H1 (cell line): Measurements from ENCODE around the gene ST3GAL3. TPM values are rescaled to one million over a fixed set of nuclear protein-coding genes. Genes with fewer than 3 reads are reported as not detected.

Source experiments
- CTCF ChIA-PET: fragments of 300-600 bp; sonication (Branson Sonifier 250); formaldehyde crosslinking; loops from one replicate; lab custom pipeline; 2021; ENCODE audit not compliant: partially characterized antibody; lab: Charles Lee
- POLR2A ChIA-PET: fragments of 300-600 bp; sonication (Branson Sonifier 250); formaldehyde crosslinking; loops from one replicate; lab custom pipeline; 2021; ENCODE audit warnings: inconsistent platforms; ENCODE audit not compliant: partially characterized antibody; lab: Charles Lee
- DNase-seq, 2 experiments: peaks; one replicate each; pipeline versions ENCODE4 v3.0.0 to v3.0.0-alpha.2; 2010 to 2022; ENCODE audit warnings: low spot score in 2 of 2, low read depth in 1 of 2, mixed read lengths in 1 of 2
- FAIRE-seq: peaks from 2 replicates; lab custom pipeline; 2011; peaks lifted over from hg19 to GRCh38; lab: Jason Lieb, UNC
- H2AFZ ChIP-seq: 2 replicates; pipeline ENCODE4 v1.8.1; 2012; ENCODE audit warnings: low read length, inconsistent platforms
- H2AK5ac ChIP-seq: 2 replicates; pipeline ENCODE4 v1.6.1; 2013; ENCODE audit warnings: low read depth, low read length
- H2BK120ac ChIP-seq: replicated peaks from 2 replicates; pipeline ENCODE3; 2013; ENCODE audit warnings: low read depth, low read length, inconsistent platforms
- H2BK12ac ChIP-seq: 2 replicates; pipeline ENCODE4 v1.6.1; 2013; ENCODE audit warnings: low read depth, low read length
- H2BK15ac ChIP-seq: 2 replicates; pipeline ENCODE4 v1.6.1; 2013; ENCODE audit warnings: low read length
- H2BK20ac ChIP-seq: 2 replicates; pipeline ENCODE4 v1.6.1; 2013; ENCODE audit warnings: low read length
- H2BK5ac ChIP-seq: 2 replicates; pipeline ENCODE4 v1.6.1; 2013; ENCODE audit warnings: low read depth, low read length
- H3K14ac ChIP-seq: 2 replicates; pipeline ENCODE4 v1.6.1; 2013; ENCODE audit warnings: inconsistent platforms; ENCODE audit not compliant: insufficient read length
- H3K18ac ChIP-seq: 2 replicates; pipeline ENCODE4 v1.6.1; 2013; ENCODE audit warnings: low read length; ENCODE audit errors: extremely low read depth
- H3K23ac ChIP-seq: 2 replicates; pipeline ENCODE4 v1.6.1; 2013; ENCODE audit warnings: inconsistent platforms; ENCODE audit not compliant: insufficient read length
- H3K23me2 ChIP-seq: 2 replicates; pipeline ENCODE4 v1.6.1; 2013; ENCODE audit warnings: low read depth, low read length
- H3K27ac ChIP-seq: 2 replicates; pipeline ENCODE4 v1.6.1; 2011; ENCODE audit warnings: low read depth, low read length, inconsistent platforms
- H3K27me3 ChIP-seq, 4 experiments: replicated peaks in 1 of 4; 1 replicate in 1 of 4; 2 replicates in 3 of 4; pipeline versions ENCODE4 v1.6.1 to v1.8.1; 2011 to 2013; ENCODE audit warnings: low read length in 3 of 4, mild to moderate bottlenecking in 3 of 4, inconsistent platforms in 2 of 4, mixed read lengths in 2 of 4, moderate library complexity in 1 of 4; ENCODE audit not compliant: control insufficient read depth in 3 of 4, insufficient read depth in 3 of 4; ENCODE audit errors: extremely low read depth in 1 of 4
- H3K36me3 ChIP-seq, 4 experiments: 2 replicates each; pipeline versions ENCODE4 v1.6.1 to v1.8.1; 2011 to 2013; ENCODE audit warnings: mild to moderate bottlenecking in 4 of 4, low read length in 3 of 4, moderate library complexity in 2 of 4, control low read depth in 1 of 4, inconsistent platforms in 1 of 4; ENCODE audit not compliant: insufficient read depth in 4 of 4, control insufficient read depth in 2 of 4
- H3K4ac ChIP-seq: replicated peaks from 2 replicates; pipeline ENCODE3; 2013; ENCODE audit warnings: low read length, low read depth, mixed read lengths, inconsistent platforms; ENCODE audit not compliant: insufficient read length
- H3K4me1 ChIP-seq, 4 experiments: replicated peaks in 1 of 4; 1 replicate in 1 of 4; 2 replicates in 3 of 4; pipeline versions ENCODE4 v1.6.1 to v1.8.1; 2011 to 2013; ENCODE audit warnings: low read length in 3 of 4, inconsistent platforms in 2 of 4, mixed read lengths in 1 of 4; ENCODE audit not compliant: insufficient read depth in 4 of 4, control insufficient read depth in 3 of 4
- H3K4me2 ChIP-seq, 2 experiments: 2 replicates each; pipeline versions ENCODE4 v1.6.1 to v1.8.1; 2011 to 2013; ENCODE audit warnings: low read depth in 2 of 2, low read length in 2 of 2, control low read depth in 1 of 2, inconsistent platforms in 1 of 2, mild to moderate bottlenecking in 1 of 2; ENCODE audit not compliant: insufficient read depth in 1 of 2
- H3K4me3 ChIP-seq, 4 experiments: fragments of 200-600, 300-600 bp in 1 of 4; sonication (generic), shearing (Covaris generic), sonication (Bioruptor Twin) in 1 of 4; 2 replicates each; pipeline versions ENCODE4 v1.5.1 to v1.8.1; 2011 to 2016; ENCODE audit warnings: low read length in 4 of 4, low read depth in 3 of 4, control low read depth in 2 of 4, inconsistent platforms in 2 of 4, mild to moderate bottlenecking in 2 of 4, mixed read lengths in 1 of 4, moderate library complexity in 1 of 4; ENCODE audit not compliant: insufficient read depth in 2 of 4; ENCODE audit errors: extremely low read depth in 1 of 4
- H3K56ac ChIP-seq: replicated peaks from 2 replicates; pipeline ENCODE3; 2013; ENCODE audit warnings: low read depth, mild to moderate bottlenecking, mixed read lengths, low read length, inconsistent platforms; ENCODE audit not compliant: insufficient read length
- H3K79me1 ChIP-seq: 2 replicates; pipeline ENCODE4 v1.6.1; 2013; ENCODE audit warnings: low read depth, low read length, control low read depth
- H3K79me2 ChIP-seq, 2 experiments: 2 replicates each; pipeline versions ENCODE4 v1.6.1 to v1.8.1; 2012 to 2013; ENCODE audit warnings: low read length in 2 of 2, mild to moderate bottlenecking in 2 of 2, inconsistent platforms in 1 of 2; ENCODE audit not compliant: insufficient read depth in 2 of 2, control insufficient read depth in 1 of 2
- H3K9ac ChIP-seq, 4 experiments: replicated peaks in 1 of 4; 1 replicate in 1 of 4; 2 replicates in 3 of 4; pipeline versions ENCODE4 v1.6.1 to v1.8.1; 2011 to 2013; ENCODE audit warnings: low read depth in 3 of 4, low read length in 3 of 4, control low read depth in 2 of 4, mild to moderate bottlenecking in 2 of 4, moderate library complexity in 2 of 4, inconsistent platforms in 1 of 4; ENCODE audit errors: extremely low read depth in 1 of 4
- H3K9me3 ChIP-seq, 2 experiments: 2 replicates each; pipeline versions ENCODE4 v1.6.1 to v1.8.1; 2012 to 2013; ENCODE audit warnings: mild to moderate bottlenecking in 2 of 2, moderate library complexity in 2 of 2, control low read depth in 1 of 2, inconsistent platforms in 1 of 2, low read depth in 1 of 2, low read length in 1 of 2, mixed read lengths in 1 of 2; ENCODE audit not compliant: insufficient read depth in 2 of 2
- H4K20me1 ChIP-seq, 2 experiments: replicated peaks in 1 of 2; 2 replicates each; pipeline versions ENCODE3 to v1.8.1; 2011 to 2013; ENCODE audit warnings: inconsistent platforms in 2 of 2, low read length in 2 of 2, mild to moderate bottlenecking in 1 of 2; ENCODE audit not compliant: insufficient read depth in 2 of 2, control insufficient read depth in 1 of 2
- H4K5ac ChIP-seq: 2 replicates; pipeline ENCODE4 v1.6.1; 2013; ENCODE audit warnings: low read length, low read depth, mixed read lengths, inconsistent platforms; ENCODE audit not compliant: insufficient read length
- H4K8ac ChIP-seq: 2 replicates; pipeline ENCODE4 v1.8.0; 2013; ENCODE audit warnings: mild to moderate bottlenecking, moderate library complexity, low read length, inconsistent platforms; ENCODE audit not compliant: insufficient read depth; ENCODE audit errors: extremely low read depth
- H4K91ac ChIP-seq: replicated peaks from 2 replicates; pipeline ENCODE3; 2013; ENCODE audit warnings: low read length, mixed read lengths, inconsistent platforms; ENCODE audit not compliant: insufficient read length
- ASH2L ChIP-seq: fragments of 200-600, 300-600 bp; sonication (generic); IDR thresholded peaks from one replicate; pipeline ENCODE4 v1.7.1; 2017; ENCODE audit warnings: low read length
- GABPA ChIP-seq: IDR thresholded peaks from 2 replicates; pipeline ENCODE4 v1.6.1; 2011; ENCODE audit warnings: mild to moderate bottlenecking, low read length, moderate library complexity, borderline replicate concordance; ENCODE audit not compliant: insufficient read depth
- SIRT6 ChIP-seq: IDR thresholded peaks from one replicate; pipeline ENCODE4 v1.7.1; 2012; ENCODE audit warnings: low read length, inconsistent platforms
- TCF12 ChIP-seq: IDR thresholded peaks from 2 replicates; pipeline ENCODE4 v1.6.1; 2011; ENCODE audit warnings: low read depth, mild to moderate bottlenecking, low read length
- WGBS, 2 experiments: shearing (Covaris generic) in 1 of 2; methylation state at CpG; one replicate each; pipeline versions ENCODE4 v1.1.6 to v1.1.7; 2013 to 2015; ENCODE audit warnings: low lambda C conversion rate in 2 of 2, mixed read lengths in 2 of 2, inconsistent platforms in 1 of 2, low coverage in 1 of 2, missing lambda C conversion rate in 1 of 2; ENCODE audit not compliant: insufficient replicate concordance in 2 of 2, insufficient coverage in 1 of 2, insufficient read length in 1 of 2; ENCODE audit errors: extremely low coverage in 1 of 2, missing lambda C conversion rate in 1 of 2; 5-methylcytosine and 5-hydroxymethylcytosine counted together
- polyA plus RNA-seq, 7 experiments: library from polyadenylated mRNA; depleted of rRNA in 3 of 7; stranded (reverse) in 5 of 7; unstranded in 2 of 7; fragments of >200 nt in 5 of 7; fragments of 200-250 nt in 2 of 7; gene quantifications; 1 replicate in 5 of 7; 2 replicates in 1 of 7; 4 replicates in 1 of 7; pipeline versions ENCODE4 v1.2.1 to v1.2.3, GENCODE V29; 2011 to 2013; ENCODE audit warnings: missing spikeins in 2 of 7, mixed read lengths in 2 of 7
- total RNA-seq: library from RNA; stranded (reverse); fragmentation: NEBNext Ultra II Directional; extraction: Animal tissue kit (Norgen Biotek cat#: 25700); gene quantifications from 2 replicates; pipeline ENCODE4 v1.2.1, GENCODE V29; 2021
- TF ChIP-seq, protein P1 (sequence below): IDR thresholded peaks from 2 replicates; pipeline ENCODE4 v1.6.1; 2012; ENCODE audit warnings: inconsistent platforms
- TF ChIP-seq, protein P2 (sequence below): IDR thresholded peaks from 2 replicates; pipeline ENCODE4 v1.6.1; 2012; ENCODE audit warnings: low read length, inconsistent platforms

The ST3GAL3 gene
- total and polyA plus RNA-seq, 2 of the 8 experiments (the other 6 are each of a cell fraction or from before 2014, with no cell fraction given): 6.8 to 7.0 TPM

GRCh38 chr1:43904660-43905551, 197.6 kb downstream of the ST3GAL3 start:
- H3K56ac ChIP-seq: no peak overlapping the region
- H4K8ac ChIP-seq: no peak overlapping the region
- H2AK5ac ChIP-seq: no peak overlapping the region
- DNase-seq (no peak), FAIRE-seq (no peak)
- no peak for TF ChIP-seq TCF12
- TF ChIP-seq GABPA: no peak
- no peak for TF ChIP-seq SIRT6
- TF ChIP-seq, protein P1, sequence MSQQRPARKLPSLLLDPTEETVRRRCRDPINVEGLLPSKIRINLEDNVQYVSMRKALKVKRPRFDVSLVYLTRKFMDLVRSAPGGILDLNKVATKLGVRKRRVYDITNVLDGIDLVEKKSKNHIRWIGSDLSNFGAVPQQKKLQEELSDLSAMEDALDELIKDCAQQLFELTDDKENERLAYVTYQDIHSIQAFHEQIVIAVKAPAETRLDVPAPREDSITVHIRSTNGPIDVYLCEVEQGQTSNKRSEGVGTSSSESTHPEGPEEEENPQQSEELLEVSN: no peak
- TF ChIP-seq ASH2L: no peak
- TF ChIP-seq, protein P2, sequence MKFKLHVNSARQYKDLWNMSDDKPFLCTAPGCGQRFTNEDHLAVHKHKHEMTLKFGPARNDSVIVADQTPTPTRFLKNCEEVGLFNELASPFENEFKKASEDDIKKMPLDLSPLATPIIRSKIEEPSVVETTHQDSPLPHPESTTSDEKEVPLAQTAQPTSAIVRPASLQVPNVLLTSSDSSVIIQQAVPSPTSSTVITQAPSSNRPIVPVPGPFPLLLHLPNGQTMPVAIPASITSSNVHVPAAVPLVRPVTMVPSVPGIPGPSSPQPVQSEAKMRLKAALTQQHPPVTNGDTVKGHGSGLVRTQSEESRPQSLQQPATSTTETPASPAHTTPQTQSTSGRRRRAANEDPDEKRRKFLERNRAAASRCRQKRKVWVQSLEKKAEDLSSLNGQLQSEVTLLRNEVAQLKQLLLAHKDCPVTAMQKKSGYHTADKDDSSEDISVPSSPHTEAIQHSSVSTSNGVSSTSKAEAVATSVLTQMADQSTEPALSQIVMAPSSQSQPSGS: no peak
- no peak overlapping the region for H4K5ac ChIP-seq
- no peak overlapping the region for H2BK20ac ChIP-seq
- H3K27ac ChIP-seq: no peak overlapping the region
- H3K27me3 ChIP-seq: no peaks in the 10 kb centered on the region
- no peak overlapping the region for H3K18ac ChIP-seq
- H4K20me1 ChIP-seq: no peaks in the 10 kb centered on the region
- H3K23ac ChIP-seq: no peak overlapping the region
- H2BK5ac ChIP-seq: peak overlapping the region; percentile 49; the same call in 1 of the 2 replicates
- no peak overlapping the region for H2BK15ac ChIP-seq
- no peak overlapping the region for H2BK12ac ChIP-seq
- H3K79me1 ChIP-seq: no peaks in the 10 kb centered on the region
- no peak overlapping the region for H2AFZ ChIP-seq
- 80% methylated on average over 4 of the region's 7 CpGs; no CpG with 5 or more reads in 1 of the 2 experiments for WGBS, 2 experiments
- no peak overlapping the region for H3K4me2 ChIP-seq
- H3K4me3 ChIP-seq: no peak overlapping the region
- no peak overlapping the region for H4K91ac ChIP-seq
- H3K23me2 ChIP-seq: no peaks in the 10 kb centered on the region; the same call in 1 of the 2 replicates
- H3K4me1 ChIP-seq: no peaks in the 10 kb centered on the region
- no peak overlapping the region for H3K9ac ChIP-seq
- POLR2A ChIA-PET: no interaction called here
- no peaks in the 10 kb centered on the region for H3K9me3 ChIP-seq
- no peak overlapping the region for H2BK120ac ChIP-seq
- H3K79me2 ChIP-seq: no peaks in the 10 kb centered on the region
- H3K36me3 ChIP-seq: no peaks in the 10 kb centered on the region
- no peak overlapping the region for H3K14ac ChIP-seq
- H3K4ac ChIP-seq: no peak overlapping the region
- CTCF ChIA-PET: interaction anchor here (1.4 kb wide), 1 partner anchor 139 kb away, joined by 4 read pairs; no protein-coding TSS in a partner anchor
